OCI-LY3 (cell line): ENCODE data around the gene EMILIN1.

Source experiments
- EZH2phosphoT487 ChIP-seq: fragments of 200-600 bp; shearing (Covaris generic); IDR thresholded peaks from 2 replicates; pipeline ENCODE4 v1.6.1; 2018; ENCODE audit warnings: antibody characterized with exemption, mixed run types, low read depth
- TF ChIP-seq, protein P1 (sequence below): fragments of 200-600, 300-600 bp; sonication (generic); IDR thresholded peaks from 2 replicates; pipeline ENCODE4 v1.5.1; 2014; ENCODE audit warnings: antibody characterized with exemption, low read length, low read depth

DNA sequence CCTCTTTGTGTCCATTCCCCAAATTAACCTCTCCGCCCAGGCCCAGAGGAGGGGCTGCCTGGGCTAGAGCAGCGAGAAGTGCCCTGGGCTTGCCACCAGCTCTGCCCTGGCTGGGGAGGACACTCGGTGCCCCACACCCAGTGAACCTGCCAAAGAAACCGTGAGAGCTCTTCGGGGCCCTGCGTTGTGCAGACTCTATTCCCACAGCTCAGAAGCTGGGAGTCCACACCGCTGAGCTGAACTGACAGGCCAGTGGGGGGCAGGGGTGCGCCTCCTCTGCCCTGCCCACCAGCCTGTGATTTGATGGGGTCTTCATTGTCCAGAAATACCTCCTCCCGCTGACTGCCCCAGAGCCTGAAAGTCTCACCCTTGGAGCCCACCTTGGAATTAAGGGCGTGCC lies 21.6 kb downstream of the EMILIN1 start:
- TF ChIP-seq, protein P1, sequence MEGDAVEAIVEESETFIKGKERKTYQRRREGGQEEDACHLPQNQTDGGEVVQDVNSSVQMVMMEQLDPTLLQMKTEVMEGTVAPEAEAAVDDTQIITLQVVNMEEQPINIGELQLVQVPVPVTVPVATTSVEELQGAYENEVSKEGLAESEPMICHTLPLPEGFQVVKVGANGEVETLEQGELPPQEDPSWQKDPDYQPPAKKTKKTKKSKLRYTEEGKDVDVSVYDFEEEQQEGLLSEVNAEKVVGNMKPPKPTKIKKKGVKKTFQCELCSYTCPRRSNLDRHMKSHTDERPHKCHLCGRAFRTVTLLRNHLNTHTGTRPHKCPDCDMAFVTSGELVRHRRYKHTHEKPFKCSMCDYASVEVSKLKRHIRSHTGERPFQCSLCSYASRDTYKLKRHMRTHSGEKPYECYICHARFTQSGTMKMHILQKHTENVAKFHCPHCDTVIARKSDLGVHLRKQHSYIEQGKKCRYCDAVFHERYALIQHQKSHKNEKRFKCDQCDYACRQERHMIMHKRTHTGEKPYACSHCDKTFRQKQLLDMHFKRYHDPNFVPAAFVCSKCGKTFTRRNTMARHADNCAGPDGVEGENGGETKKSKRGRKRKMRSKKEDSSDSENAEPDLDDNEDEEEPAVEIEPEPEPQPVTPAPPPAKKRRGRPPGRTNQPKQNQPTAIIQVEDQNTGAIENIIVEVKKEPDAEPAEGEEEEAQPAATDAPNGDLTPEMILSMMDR, result no peak
- TF ChIP-seq EZH2phosphoT487, result no peak
